GM12864 (cell line): ENCODE results near the gene FKBP14.

Experiments used
- DNase-seq: peaks from one replicate; pipeline ENCODE4 v3.0.0-alpha.2; 2011; ENCODE audit warnings: low read depth
- H3K4me3 ChIP-seq: 2 replicates; pipeline ENCODE4 v1.5.1; 2011; ENCODE audit warnings: mild to moderate bottlenecking, low read depth, low read length, control low read depth
- CTCF ChIP-seq: IDR thresholded peaks from 2 replicates; pipeline ENCODE4 v1.5.1; 2011; ENCODE audit warnings: low read depth, mild to moderate bottlenecking, moderate library complexity, low read length, control low read depth, inconsistent platforms; ENCODE audit errors: missing control alignments

Gene FKBP14

GRCh38 chr7:30036220-30036619 lies 9.7 kb upstream of the FKBP14 start:
- no peak overlapping the region for H3K4me3 ChIP-seq
- TF ChIP-seq CTCF = no peak
- no peak for DNase-seq

GRCh38 chr7:30034501-30034900 lies 8.0 kb upstream of the FKBP14 start:
- no peak for TF ChIP-seq CTCF
- no peak for DNase-seq

DNA sequence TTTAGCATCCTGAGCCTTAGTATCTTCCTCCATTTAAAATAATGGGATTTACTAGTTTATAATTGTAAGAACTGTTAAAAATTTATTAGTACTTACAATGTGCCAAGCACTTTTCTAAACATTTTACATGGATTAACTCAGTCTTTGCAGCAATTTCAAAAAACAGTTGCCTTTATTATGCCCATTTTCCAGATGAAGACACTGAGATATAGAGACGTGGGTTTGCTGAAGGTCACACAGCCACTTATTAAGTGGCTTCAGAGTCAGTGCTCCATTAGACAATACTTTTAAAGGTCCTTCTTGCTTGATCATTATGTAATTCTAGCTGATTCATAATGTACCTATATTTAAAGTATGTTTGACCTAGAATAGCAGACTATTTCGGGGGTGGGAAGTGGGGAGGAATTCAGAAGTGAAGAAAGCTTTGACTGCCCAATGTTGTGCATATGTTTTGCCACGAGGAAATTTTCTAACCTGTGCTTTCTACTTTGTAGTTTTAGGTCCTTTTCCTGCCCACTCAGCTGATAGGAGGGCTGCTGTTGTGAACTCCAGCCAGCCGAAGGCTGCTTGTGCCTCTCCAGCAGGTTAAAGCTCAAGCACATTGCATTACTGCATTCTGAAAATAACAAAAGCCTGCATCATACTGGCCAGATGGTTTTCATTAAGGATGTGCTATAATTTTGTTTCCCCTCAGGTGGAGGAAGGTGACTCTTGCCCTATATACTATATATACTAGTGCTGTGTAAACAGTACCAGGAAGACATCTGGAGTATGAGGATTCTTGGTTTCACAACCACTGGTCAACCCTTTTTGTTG lies 6.0 kb upstream of the FKBP14 start:
- DNase-seq = no peak
- no peak for TF ChIP-seq CTCF
- H3K4me3 ChIP-seq = no peak overlapping the region

More at GRCh38 chr7:30034501-30034900, 8.0 kb upstream of the FKBP14 start:
- no peak overlapping the region for H3K4me3 ChIP-seq

- DNase-seq = no peak
- no peak for TF ChIP-seq CTCF
- peak overlapping the region; percentile 93; the same call in 1 of the 2 replicates for H3K4me3 ChIP-seq
These were observed 3.2 kb upstream of the FKBP14 start for GRCh38 chr7:30029696-30030095.

- TF ChIP-seq CTCF = no peak
- peak overlapping the region; percentile 93 for H3K4me3 ChIP-seq
- DNase-seq = no peak
These were observed 2.5 kb upstream of the FKBP14 start for GRCh38 chr7:30028749-30029635.

GRCh38 chr7:30028216-30028748 lies 1.8 kb upstream of the FKBP14 start, which contains the start of gene PLEKHA8:
Gene PLEKHA8, plus strand, starts transcription at chr7:30028412. Its CDS starts 351 bp downstream, at chr7:30028763.
- peak within 1 kb of the TSS; percentile 93 for H3K4me3 ChIP-seq
- no peak for TF ChIP-seq CTCF
- DNase-seq = peak; percentile 73
